HG02763 (cell line): Measurements from ENCODE around the gene TEX13C.
A peak's percentile ranks its signal among the peaks of the same experiment; 100 is the strongest.
"Not testable (repeated sequence)": the region's sequence is repeated elsewhere in the genome, so short reads cannot be mapped to it uniquely, and the experiment has no call there.

Experiments
- ATAC-seq: cut with Tn5 transposase; IDR thresholded peaks from one replicate; pipeline ENCODE4 v1.9.1; 2021; ENCODE audit warnings: mild to moderate bottlenecking, moderate library complexity; ENCODE audit not compliant: unreplicated experiment

TEX13C gene

DNA sequence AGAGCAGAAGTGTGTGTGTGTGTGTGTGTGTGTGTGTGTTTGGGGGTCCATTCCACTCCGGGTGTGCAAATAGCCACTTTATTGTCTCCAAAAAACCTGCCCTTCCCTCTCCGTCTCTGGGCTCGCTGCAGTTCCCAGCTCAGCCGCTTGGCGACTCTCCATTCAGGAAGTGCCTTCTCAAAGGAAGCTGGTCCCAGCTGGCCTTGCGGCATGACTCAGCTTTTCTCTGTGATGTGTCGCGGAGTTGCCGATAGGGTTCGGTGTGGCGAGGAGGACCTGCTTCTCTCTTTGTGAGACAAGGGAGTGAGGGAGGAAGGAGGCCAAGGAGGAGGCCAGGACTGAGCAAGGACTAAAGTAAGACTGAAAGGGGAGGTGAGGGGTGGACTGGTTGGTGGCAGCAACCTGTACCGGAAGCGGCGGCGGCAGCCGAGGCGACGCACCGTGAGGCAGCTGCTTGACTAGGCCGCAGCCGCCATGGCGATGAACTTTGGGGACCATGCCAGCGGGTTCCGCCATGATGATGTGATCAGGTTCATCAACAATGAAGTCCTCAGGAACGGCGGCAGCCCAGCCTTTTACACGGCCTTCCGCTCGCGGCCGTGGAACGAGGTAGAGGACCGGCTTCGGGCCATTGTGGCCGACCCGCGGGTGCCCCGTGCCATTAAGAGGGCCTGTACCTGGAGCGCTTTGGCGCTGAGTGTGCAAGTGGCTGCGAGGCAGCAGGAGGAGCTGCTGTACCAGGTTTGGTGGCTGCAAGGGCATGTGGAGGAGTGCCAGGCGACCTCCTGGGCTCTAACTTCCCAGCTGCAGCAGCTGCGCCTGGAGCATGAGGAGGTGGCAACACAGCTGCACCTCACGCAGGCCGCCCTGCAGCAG lies at the start of gene TEX13C:
Gene TEX13C, plus strand, starts transcription at position 226 of the 876 bp plus-strand sequence. Its CDS starts 249 bp downstream, at position 475.
- ATAC-seq = no peak

DNA sequence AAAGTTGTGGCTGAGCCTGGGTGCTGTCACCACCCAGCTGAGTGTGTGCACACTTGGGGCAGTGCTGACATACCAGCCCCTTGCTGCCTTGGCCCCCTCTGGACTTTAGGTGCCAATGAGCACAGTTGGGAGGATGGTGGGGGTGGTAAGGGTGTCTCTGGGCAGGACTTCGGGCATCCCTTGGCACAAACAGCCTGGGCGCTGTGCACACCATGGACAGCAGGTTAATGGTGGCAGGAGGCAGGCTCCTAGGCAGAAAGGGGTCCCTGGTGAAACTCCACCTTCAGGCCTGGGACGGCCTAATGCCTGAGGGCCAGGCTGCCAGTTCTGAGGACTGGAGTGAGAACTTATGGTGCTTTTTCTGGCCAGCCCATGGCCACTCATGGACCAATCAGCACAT lies 32.4 kb upstream of the TEX13C start:
- no peak for ATAC-seq

DNA sequence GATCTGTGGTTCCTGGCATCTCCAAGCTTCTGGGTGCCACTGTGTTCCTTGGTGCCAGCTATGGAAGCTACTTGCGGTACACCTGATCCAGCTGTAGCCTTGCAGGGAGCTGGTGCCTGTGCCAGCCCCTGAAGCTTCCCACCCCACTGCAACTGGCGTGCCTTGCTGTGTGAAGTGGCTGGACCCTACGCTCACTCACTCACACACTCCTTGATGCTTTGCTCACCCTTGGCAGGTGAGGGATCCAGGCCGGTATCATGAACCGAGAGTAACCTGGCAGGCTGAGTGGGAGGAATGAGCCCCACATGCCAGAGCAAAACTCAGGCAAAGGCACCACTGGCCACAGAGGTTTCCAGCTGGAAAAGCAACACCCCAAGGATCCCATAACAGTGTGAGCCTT lies 31.3 kb upstream of the TEX13C start:
- ATAC-seq = no peak

DNA sequence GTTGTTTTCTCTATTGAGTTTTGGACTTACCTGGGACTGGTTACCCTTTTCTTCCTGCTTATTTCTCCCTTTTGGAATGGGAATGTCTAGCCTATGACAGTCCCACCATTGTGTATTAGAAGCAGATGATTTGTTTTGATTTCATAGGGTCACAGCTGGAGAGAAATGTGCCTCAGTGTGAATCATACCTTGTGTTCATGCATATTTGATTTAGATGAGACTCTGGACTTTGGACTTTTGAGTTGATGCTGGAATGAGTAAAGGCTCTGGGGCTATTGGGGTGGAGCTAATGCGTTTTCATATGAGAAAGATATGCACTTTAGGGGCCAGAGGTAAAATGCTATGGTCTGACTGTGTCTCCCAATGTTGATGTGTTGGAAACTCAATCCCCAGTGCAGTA lies 30.5 kb upstream of the TEX13C start:
- no peak for ATAC-seq

DNA sequence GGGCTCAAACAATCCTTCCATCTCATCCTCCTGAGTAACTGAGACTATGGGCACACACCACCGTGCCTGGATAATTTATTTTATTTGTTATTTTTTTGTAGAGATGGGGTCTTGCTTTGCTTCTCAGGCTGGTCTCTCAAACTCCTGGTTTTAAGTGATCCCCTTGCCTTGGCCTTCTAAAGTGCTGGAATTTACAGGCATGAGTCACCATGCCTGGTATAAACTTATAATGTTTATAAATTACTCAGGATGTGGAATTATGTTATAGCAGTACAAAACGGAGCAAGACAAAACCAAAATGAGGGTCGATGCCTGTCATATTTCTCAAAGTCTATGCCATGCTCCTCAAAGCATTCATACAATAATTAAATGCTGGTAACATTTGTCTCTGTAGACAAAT lies 29.8 kb upstream of the TEX13C start:
- no peak for ATAC-seq

DNA sequence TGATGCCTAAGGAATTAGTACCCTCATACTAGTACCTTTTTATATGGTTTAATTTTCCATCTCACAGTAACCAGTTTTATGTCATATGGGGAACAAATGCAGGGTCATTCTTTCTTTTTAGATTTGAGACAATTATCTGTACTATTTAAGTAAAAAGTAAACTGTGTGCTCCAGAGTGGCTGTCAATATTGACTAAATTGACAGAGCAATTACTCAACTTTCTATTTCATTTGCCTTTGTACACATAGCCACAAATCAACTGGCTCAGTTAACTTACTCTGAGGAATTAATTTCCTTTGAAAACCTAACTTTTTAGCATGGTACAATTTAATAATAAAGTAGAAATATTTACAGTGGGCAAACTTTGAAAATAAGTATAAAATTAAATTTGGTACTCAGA lies 28.5 kb upstream of the TEX13C start:
- no peak for ATAC-seq

- ATAC-seq = peak; percentile 46
These were observed 25.6 kb upstream of the TEX13C start for GRCh38 chrX:125293850-125294780.

DNA sequence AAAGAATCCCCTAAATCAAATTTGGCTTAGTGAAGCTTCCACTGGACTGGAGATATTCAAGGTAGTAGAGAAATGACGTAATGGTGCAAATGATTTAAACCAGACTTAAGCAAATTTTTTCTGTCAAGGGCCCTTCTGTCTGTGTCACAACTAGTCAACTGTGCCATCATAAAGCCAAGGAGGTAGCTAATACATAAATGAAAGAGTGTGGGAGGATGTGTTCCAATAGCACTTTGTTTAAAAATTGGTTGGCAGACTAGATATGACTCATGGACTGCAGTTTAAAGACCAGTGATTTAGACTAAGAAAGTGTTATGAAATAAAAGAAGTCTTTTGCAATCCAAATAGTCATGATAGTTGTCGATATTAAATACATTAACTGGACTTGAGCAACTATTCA lies 24.3 kb upstream of the TEX13C start:
- peak; percentile 74 for ATAC-seq

- ATAC-seq = no peak
These were observed 20.8 kb upstream of the TEX13C start for GRCh38 chrX:125298871-125299270.

GRCh38 chrX:125306335-125306866 lies 13.3 kb upstream of the TEX13C start:
- ATAC-seq = no peak

- no peak for ATAC-seq
These were observed 11.0 kb upstream of the TEX13C start for GRCh38 chrX:125308653-125309052.

- not testable (repeated sequence) for ATAC-seq
These were observed 505 bp upstream of the TEX13C start for GRCh38 chrX:125319166-125319565.

DNA sequence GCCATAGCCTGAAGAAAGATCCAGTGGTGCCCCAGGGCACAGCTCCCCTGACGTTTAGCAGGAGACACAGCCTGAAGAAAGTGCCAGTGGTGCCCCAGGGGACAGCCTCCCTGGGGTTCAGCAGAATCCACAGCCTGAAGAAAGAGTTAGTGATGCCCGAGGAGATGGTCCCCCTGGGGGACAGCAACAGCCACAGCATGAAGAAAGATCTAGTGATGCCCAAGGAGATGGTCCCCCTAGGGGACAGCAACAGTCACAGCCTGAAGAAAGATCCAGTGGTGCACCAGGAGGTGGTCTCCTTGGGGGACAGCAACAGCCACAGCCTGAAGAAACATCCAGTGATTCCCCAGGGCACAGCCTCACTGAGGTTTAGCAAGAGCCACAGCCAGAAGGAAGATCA lies 2.8 kb downstream of the TEX13C start:
- ATAC-seq = no peak

- no peak for ATAC-seq
These were observed 6.9 kb downstream of the TEX13C start for GRCh38 chrX:125326599-125326998.

GRCh38 chrX:125327891-125328290 lies 8.2 kb downstream of the TEX13C start:
- ATAC-seq = no peak

DNA sequence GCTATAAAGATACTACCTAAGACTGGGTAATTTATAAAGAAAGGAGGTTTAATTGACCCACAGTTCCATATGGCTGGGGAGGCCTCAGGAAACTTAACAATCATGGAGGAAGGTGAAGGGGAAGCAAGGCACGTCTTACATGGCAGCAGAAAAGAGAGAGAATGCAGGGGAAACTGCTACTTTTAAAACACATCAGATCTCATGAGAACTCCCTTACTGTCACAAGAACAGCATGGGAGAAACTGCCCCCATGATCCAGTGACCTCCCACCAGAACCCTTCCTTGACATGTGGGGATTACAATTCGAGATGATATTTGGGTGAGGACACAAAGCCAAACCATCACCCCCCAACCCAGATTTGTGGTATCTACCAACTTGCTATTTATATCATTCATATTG lies 13.9 kb downstream of the TEX13C start:
- ATAC-seq = no peak

- no peak for ATAC-seq
These were observed 20.8 kb downstream of the TEX13C start for GRCh38 chrX:125340490-125340889.

GRCh38 chrX:125374169-125374568 lies 54.5 kb downstream of the TEX13C start:
- no peak for ATAC-seq
